ENCODE results near the gene PSMA6.
A peak's percentile ranks its signal among the peaks of the same experiment; 100 is the strongest.
"Not testable (repeated sequence)": the region's sequence is repeated elsewhere in the genome, so short reads cannot be mapped to it uniquely, and the experiment has no call there.

The PSMA6 gene

GRCh38 chr14:35285168-35286002, 6.8 kb upstream of the PSMA6 start:
- peak; percentile 35 to 51 for DNase-seq

GRCh38 chr14:35286003-35286600, 6.1 kb upstream of the PSMA6 start:
- no peak for DNase-seq

- DNase-seq = peak in 1 of 2 donors; percentile 33
Observed at GRCh38 chr14:35286707-35287106, 5.5 kb upstream of the PSMA6 start.

- DNase-seq = peak in 1 of 2 donors; percentile 37
Observed at GRCh38 chr14:35287431-35288013, 4.7 kb upstream of the PSMA6 start.

- no peak for DNase-seq
Observed at GRCh38 chr14:35289623-35290022, 2.6 kb upstream of the PSMA6 start.

- DNase-seq = peak in 1 of 2 donors; percentile 27
Observed at GRCh38 chr14:35292770-35293561, 784 bp downstream of the PSMA6 start.

GRCh38 chr14:35295845-35296161, 3.6 kb downstream of the PSMA6 start:
- no peak for DNase-seq

GRCh38 chr14:35296545-35296944, 4.4 kb downstream of the PSMA6 start:
- no peak for DNase-seq

- DNase-seq = no peak
Observed at GRCh38 chr14:35297706-35298105, 5.5 kb downstream of the PSMA6 start.

- no peak for DNase-seq
Observed at GRCh38 chr14:35298351-35298750, 6.2 kb downstream of the PSMA6 start.

GRCh38 chr14:35299708-35300107, 7.5 kb downstream of the PSMA6 start:
- DNase-seq = no peak

GRCh38 chr14:35300228-35300627, 8.0 kb downstream of the PSMA6 start:
- no peak for DNase-seq

GRCh38 chr14:35301334-35301733, 9.2 kb downstream of the PSMA6 start:
- not testable (repeated sequence) for DNase-seq

GRCh38 chr14:35301735-35302528, 9.8 kb downstream of the PSMA6 start:
- DNase-seq = no peak

GRCh38 chr14:35303149-35303935, 11.2 kb downstream of the PSMA6 start:
- DNase-seq = no peak

GRCh38 chr14:35304812-35305462, 12.8 kb downstream of the PSMA6 start:
- no peak for DNase-seq

GRCh38 chr14:35305633-35306032, 13.5 kb downstream of the PSMA6 start:
- no peak for DNase-seq

GRCh38 chr14:35306114-35306513, 13.9 kb downstream of the PSMA6 start:
- DNase-seq = no peak

- no peak for DNase-seq
Observed at GRCh38 chr14:35317820-35318219, 25.6 kb downstream of the PSMA6 start.

- no peak for DNase-seq
Observed at GRCh38 chr14:35319509-35319908, 27.3 kb downstream of the PSMA6 start.

- DNase-seq = no peak
Observed at GRCh38 chr14:35320472-35320871, 28.3 kb downstream of the PSMA6 start.
